HG03108 (cell line): ENCODE measurements around the gene IRS1.
"Not testable (repeated sequence)": the region's sequence is repeated elsewhere in the genome, so short reads cannot be mapped to it uniquely, and the experiment has no call there.

Experiments
- ATAC-seq: cut with Tn5 transposase; IDR thresholded peaks from one replicate; pipeline ENCODE4 v1.9.1; 2021; ENCODE audit warnings: moderate library complexity; ENCODE audit not compliant: unreplicated experiment

Gene IRS1

GRCh38 chr2:226799211-226799975 is at the start of gene IRS1:
Gene IRS1, minus strand, starts transcription at chr2:226799820. Its CDS starts 1,082 bp downstream, at chr2:226798738.
- ATAC-seq, result peak; percentile 29

GRCh38 chr2:226849349-226849748 is 49.7 kb upstream of the IRS1 start:
- ATAC-seq, result no peak

- no peak for ATAC-seq
These were observed 47.9 kb upstream of the IRS1 start for GRCh38 chr2:226847511-226847910.

- ATAC-seq, result no peak
These were observed 47.5 kb upstream of the IRS1 start for GRCh38 chr2:226847090-226847489.

GRCh38 chr2:226845386-226846116 is 45.9 kb upstream of the IRS1 start:
- no peak for ATAC-seq

GRCh38 chr2:226843001-226843400 is 43.4 kb upstream of the IRS1 start:
- not testable (repeated sequence) for ATAC-seq

- no peak for ATAC-seq
These were observed 40.3 kb upstream of the IRS1 start for GRCh38 chr2:226839951-226840350.

GRCh38 chr2:226839161-226839560 is 39.5 kb upstream of the IRS1 start:
- ATAC-seq, result no peak

GRCh38 chr2:226838722-226839121 is 39.1 kb upstream of the IRS1 start:
- no peak for ATAC-seq

GRCh38 chr2:226837787-226838603 is 38.4 kb upstream of the IRS1 start:
- no peak for ATAC-seq

- no peak for ATAC-seq
These were observed 37.7 kb upstream of the IRS1 start for GRCh38 chr2:226837334-226837733.

GRCh38 chr2:226836548-226836885 is 36.9 kb upstream of the IRS1 start:
- peak; percentile 1 for ATAC-seq

- peak; percentile 77 for ATAC-seq
These were observed 36.4 kb upstream of the IRS1 start, which contains the start of gene RHBDD1 for GRCh38 chr2:226835796-226836547. Gene RHBDD1, plus strand, starts transcription at chr2:226836054. Its CDS starts 28,640 bp downstream, at chr2:226864694.

GRCh38 chr2:226835420-226835795 is 35.8 kb upstream of the IRS1 start:
- peak; percentile 12 for ATAC-seq

- not testable (repeated sequence) for ATAC-seq
These were observed 35.3 kb upstream of the IRS1 start for GRCh38 chr2:226834880-226835279.

- ATAC-seq, result no peak
These were observed 32.4 kb upstream of the IRS1 start for GRCh38 chr2:226832061-226832460.

GRCh38 chr2:226831266-226831665 is 31.6 kb upstream of the IRS1 start:
- no peak for ATAC-seq

- ATAC-seq, result no peak
These were observed 30.4 kb upstream of the IRS1 start for GRCh38 chr2:226829721-226830631.

- no peak for ATAC-seq
These were observed 28.6 kb upstream of the IRS1 start for GRCh38 chr2:226828191-226828590.

- no peak for ATAC-seq
These were observed 25.4 kb upstream of the IRS1 start for GRCh38 chr2:226825056-226825455.
